Measurements from ENCODE around the gene ANGPTL2.

ANGPTL2 gene

DNA sequence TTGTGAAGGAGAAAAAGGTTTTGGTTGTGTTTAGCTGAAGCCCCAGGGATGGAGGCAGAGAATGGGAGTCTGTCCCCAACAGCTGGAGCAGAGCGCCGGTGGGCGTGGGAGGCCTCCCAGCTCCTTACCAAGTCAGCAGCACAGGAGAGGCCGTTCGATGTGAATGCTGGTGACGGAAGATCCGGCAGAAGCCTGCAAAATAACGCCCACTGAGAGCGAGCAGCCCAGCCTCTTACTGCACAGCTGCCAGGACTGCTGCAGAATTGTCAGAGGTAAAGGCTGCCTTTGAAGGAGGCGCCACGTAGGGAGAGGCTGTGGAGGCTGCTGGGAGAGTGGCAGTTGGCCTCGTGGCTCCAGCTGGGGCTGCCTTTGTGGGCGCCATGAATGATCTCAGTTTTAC is 26.2 kb downstream of the ANGPTL2 start:
- DNase-seq (ENCODE audit: low spot score) = no peak

DNA sequence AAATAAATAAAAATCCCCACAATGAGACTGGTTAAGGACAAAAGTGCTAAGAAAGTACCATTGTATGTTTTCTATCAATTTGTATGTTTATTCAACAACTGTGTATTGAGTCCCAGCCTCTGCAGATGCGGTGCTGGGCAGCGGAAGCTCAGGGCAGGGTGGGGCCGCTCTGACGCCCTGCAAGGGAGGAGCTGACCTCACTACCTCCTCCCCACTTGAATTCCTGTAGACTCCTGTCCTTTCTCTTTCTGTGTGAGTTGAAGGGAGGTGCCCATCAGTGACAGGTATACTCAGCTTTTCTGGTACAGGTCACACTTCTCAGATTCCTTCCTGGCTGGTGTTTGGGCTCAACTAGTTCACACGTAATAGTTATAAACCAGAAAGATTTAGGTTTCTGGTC is 27.0 kb downstream of the ANGPTL2 start:
- no peak for DNase-seq (ENCODE audit: low spot score)

GRCh38 chr9:127093319-127094020 is 29.0 kb downstream of the ANGPTL2 start:
- no peak for DNase-seq (ENCODE audit: low spot score)

GRCh38 chr9:127092041-127092608 is 30.3 kb downstream of the ANGPTL2 start:
- no peak for DNase-seq (ENCODE audit: low spot score)

- DNase-seq (ENCODE audit: low spot score) = no peak
Observed at GRCh38 chr9:127091526-127091925, 30.9 kb downstream of the ANGPTL2 start.

DNA sequence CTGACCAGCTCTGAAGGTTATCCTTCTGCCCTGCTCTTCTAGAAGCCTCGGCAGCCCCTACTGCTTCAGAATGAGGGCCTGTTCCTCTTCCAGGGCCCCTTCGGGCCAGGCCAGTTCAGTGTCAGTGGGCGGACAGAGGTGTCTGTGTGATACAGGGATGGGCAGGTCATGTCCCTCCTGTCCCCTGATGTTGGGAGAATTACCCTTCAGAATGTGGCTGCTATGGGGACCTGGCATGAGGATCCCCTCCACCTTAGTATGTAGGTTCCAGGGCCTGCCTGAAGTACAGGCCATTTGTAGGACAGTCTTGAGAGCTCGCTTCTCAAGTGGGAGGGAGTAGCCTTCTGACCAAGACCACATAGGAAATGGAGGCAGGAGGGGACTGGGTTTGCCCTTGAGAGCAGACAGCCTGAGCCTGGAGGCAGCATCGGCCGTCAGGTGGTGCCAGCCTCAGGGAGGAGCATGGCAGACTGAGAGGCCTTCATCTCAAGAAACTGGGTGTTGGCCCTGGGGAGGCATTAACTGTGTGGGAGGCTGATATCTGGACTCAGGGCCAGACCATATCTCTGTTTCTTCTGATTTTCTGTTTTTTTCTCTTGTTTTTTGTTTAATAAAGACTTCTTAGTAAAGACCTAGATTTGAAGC is 32.0 kb downstream of the ANGPTL2 start:
- no peak for DNase-seq (ENCODE audit: low spot score)

- DNase-seq (ENCODE audit: low spot score) = no peak
Observed at GRCh38 chr9:127089631-127090081, 32.8 kb downstream of the ANGPTL2 start.

- no peak for DNase-seq (ENCODE audit: low spot score)
Observed at GRCh38 chr9:127088724-127089615, 33.5 kb downstream of the ANGPTL2 start.

- DNase-seq (ENCODE audit: low spot score) = no peak
Observed at GRCh38 chr9:127087836-127088235, 34.6 kb downstream of the ANGPTL2 start.

GRCh38 chr9:127087411-127087810 is 35.0 kb downstream of the ANGPTL2 start:
- DNase-seq (ENCODE audit: low spot score) = no peak

DNA sequence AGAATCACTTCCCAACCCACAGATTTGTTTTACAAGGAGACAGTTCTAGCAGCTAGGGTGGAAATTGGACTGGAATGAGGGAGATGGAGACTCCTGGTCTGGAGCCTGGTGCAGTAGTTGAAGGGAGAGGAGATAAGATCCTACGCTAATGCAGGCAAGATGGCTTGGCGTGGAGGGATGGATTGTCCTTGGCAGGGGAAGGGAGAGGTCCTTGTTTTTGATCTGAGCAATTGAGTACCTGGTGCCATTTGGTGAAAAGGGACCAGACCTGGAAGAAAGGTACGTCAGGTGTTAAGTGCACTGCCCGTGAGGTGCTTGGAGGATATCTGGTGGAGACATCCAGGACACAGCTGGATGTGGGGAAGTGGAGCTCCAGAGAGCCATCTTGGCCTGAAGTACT is 35.7 kb downstream of the ANGPTL2 start:
- no peak for DNase-seq (ENCODE audit: low spot score)

GRCh38 chr9:127085186-127085585 is 37.2 kb downstream of the ANGPTL2 start:
- DNase-seq (ENCODE audit: low spot score) = no peak

DNA sequence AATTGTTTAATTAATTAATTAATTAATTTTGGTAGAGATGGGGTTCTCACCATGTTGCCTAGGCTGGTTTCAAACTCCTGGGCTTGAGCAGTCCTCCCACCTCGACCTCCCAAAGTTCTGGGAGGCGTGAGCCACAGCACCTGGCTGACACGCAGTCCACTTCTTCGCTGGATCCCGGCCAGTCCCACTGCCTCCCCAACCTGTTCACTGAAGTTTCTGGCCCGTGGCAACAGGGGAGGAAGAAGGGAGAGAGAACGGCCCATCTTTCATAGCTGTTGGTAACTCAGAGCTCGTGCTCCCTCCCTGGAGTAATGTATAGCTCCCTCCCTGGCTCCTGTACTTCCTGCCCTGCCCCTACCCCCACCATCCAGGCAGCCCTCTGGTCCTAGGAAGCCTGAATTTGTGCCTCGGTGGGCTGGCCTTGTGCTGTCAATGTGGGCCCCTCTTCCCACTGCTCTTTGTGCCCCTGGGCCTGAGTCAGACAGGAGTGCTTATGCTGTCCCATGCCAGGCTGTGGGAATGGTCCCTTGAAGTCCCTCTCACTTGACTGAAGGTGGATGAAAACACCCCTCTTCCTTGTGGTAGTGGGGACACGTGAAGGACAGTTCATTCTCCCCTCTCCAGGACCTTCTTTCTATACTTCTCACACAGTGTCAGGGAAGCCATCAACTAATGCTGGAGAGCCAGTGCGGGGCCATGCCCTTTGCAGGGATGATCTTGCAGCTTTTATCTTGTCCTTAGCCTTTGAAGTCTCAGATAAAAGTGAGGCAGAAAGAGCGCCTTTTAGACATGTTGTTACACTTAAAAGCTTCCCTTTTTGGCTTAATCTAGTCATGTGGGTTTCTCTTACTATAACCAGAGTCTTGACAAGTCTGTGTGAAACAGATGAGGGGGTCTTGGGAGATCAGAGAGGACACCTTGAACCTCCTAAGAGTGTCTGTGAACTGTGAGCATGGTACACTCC is 38.1 kb downstream of the ANGPTL2 start:
- DNase-seq (ENCODE audit: low spot score) = no peak

DNA sequence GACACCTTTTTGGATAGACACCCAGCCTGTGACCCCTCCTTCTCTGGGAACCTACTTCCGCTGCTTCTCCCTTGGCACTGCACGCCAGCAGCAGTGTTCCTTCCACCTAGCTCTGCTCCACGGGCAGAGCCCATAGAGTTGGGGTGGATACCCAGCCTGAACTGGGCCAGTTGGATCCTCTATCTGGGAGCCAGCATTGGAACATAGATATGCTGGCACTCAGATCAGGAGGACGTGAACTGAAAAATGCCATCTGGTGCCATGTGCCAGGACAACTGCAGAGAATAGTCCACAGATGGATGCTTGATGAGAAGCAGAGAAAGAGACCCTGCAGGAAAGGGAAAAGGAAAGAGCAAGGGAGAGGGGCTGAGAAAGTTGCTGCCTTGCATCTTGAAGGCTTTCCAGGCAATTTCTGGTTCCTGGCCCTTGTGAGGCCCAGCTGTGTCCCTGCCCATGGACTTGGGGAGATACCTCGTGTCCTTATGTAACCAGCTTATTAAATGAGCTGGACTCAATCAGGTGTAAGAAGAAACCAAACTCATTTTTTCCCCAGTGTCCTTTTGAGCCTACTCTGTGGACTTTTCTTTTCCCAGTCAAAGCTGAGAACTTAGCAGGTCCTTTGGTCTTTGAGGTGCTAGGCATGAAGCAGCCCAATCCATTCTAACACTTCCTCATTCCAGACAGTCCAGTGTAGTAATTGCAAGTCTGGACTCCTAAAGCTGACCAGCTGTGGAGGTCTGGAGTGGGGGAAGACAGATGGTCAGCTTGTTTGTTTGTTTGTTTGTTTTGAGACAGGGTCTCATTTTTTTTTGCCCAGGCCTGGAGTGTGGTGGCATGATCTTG is 39.1 kb downstream of the ANGPTL2 start:
- no peak for DNase-seq (ENCODE audit: low spot score)

- DNase-seq (ENCODE audit: low spot score) = no peak
Observed at GRCh38 chr9:127081250-127082185, 40.9 kb downstream of the ANGPTL2 start.

DNA sequence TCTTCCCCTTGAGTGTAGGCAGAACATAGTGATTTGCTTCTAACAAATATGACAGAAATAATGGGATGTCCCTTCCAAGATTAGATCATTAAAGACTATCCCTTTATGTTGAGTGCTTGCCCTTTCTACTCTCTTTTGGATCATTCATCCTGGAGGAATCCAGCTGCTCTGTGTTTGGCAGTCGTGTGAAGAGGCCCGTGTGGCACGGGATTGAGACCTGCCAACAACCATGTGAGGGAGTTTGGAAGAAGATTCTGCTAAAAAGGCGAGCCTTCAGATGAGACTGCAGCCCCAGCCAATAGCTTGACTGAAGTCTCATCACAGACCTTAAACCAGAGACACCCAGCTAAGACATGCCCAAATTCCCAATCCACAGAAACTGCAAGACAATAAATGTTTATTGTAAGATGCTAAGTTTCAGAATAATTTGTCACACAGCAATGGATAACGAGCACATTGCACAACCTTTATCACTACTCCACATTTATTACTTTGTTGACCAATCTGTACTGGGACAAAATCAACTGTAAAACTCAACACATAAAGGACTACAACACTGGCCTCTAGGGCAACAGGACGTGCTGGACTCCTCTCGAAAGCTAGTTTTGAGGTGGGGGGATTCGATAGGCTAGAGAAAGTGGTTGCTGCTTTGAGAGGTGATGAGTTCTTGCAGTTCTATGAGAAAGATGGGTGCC is 42.8 kb downstream of the ANGPTL2 start:
- DNase-seq (ENCODE audit: low spot score) = no peak

GRCh38 chr9:127078988-127079387 is 43.4 kb downstream of the ANGPTL2 start:
- DNase-seq (ENCODE audit: low spot score) = no peak

DNA sequence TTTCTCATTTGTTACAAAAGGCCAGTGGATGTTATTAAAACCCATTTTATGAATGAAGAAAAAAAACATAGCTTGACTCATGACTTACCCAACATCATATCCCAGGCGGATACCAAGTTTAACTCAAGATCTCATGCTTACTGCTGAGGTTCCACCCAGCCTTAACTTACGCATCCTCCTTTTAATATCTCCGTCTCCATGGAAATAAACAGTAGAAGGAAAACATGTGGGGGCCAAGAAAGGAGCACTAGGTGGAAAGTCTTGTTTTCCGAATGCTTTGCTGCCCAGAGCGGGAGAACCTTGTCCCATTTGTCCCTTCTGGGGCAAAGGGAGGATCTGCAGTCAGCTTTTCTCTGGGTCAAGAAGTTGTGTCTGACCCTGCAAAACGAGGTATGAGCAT is 44.1 kb downstream of the ANGPTL2 start:
- no peak for DNase-seq (ENCODE audit: low spot score)

- no peak for DNase-seq (ENCODE audit: low spot score)
Observed at GRCh38 chr9:127077644-127077946, 44.8 kb downstream of the ANGPTL2 start.
